Measurements from ENCODE around the gene SLC6A1.

SLC6A1 gene

GRCh38 chr3:10993729-10994065 is 1.1 kb downstream of the SLC6A1 start:
- no peak for DNase-seq (ENCODE audit: low read depth in 2 of 2)

GRCh38 chr3:10994306-10994705 is 1.8 kb downstream of the SLC6A1 start:
- DNase-seq (ENCODE audit: low read depth in 2 of 2) = no peak

GRCh38 chr3:10995871-10996270 is 3.3 kb downstream of the SLC6A1 start:
- DNase-seq (ENCODE audit: low read depth in 2 of 2) = no peak

GRCh38 chr3:10996345-10997013 is 3.9 kb downstream of the SLC6A1 start:
- no peak for DNase-seq (ENCODE audit: low read depth in 2 of 2)

GRCh38 chr3:10997196-10997595 is 4.6 kb downstream of the SLC6A1 start:
- no peak for DNase-seq (ENCODE audit: low read depth in 2 of 2)

- no peak for DNase-seq (ENCODE audit: low read depth in 2 of 2)
These were observed 6.0 kb downstream of the SLC6A1 start for GRCh38 chr3:10998542-10998941.

GRCh38 chr3:10999221-11000107 is 6.9 kb downstream of the SLC6A1 start:
- no peak for DNase-seq (ENCODE audit: low read depth in 2 of 2)

- DNase-seq (ENCODE audit: low read depth in 2 of 2) = no peak
These were observed 8.0 kb downstream of the SLC6A1 start for GRCh38 chr3:11000528-11000927.

GRCh38 chr3:11001020-11001657 is 8.6 kb downstream of the SLC6A1 start:
- no peak for DNase-seq (ENCODE audit: low read depth in 2 of 2)

GRCh38 chr3:11001658-11002021 is 9.1 kb downstream of the SLC6A1 start:
- DNase-seq (ENCODE audit: low read depth in 2 of 2) = no peak

- no peak for DNase-seq (ENCODE audit: low read depth in 2 of 2)
These were observed 9.8 kb downstream of the SLC6A1 start for GRCh38 chr3:11002371-11002807.

GRCh38 chr3:11004563-11004962 is 12.0 kb downstream of the SLC6A1 start:
- DNase-seq (ENCODE audit: low read depth in 2 of 2) = no peak

GRCh38 chr3:11005686-11006256 is 13.2 kb downstream of the SLC6A1 start:
- DNase-seq (ENCODE audit: low read depth in 2 of 2) = no peak

GRCh38 chr3:11006986-11007933 is 14.7 kb downstream of the SLC6A1 start:
- no peak for DNase-seq (ENCODE audit: low read depth in 2 of 2)

GRCh38 chr3:11009898-11010297 is 17.4 kb downstream of the SLC6A1 start:
- DNase-seq (ENCODE audit: low read depth in 2 of 2) = no peak

GRCh38 chr3:11010426-11011165 is 18.0 kb downstream of the SLC6A1 start:
- no peak for DNase-seq (ENCODE audit: low read depth in 2 of 2)

- no peak for DNase-seq (ENCODE audit: low read depth in 2 of 2)
These were observed 21.7 kb downstream of the SLC6A1 start for GRCh38 chr3:11014253-11014652.

- DNase-seq (ENCODE audit: low read depth in 2 of 2) = no peak
These were observed 22.2 kb downstream of the SLC6A1 start for GRCh38 chr3:11014752-11015151.

GRCh38 chr3:11015369-11015768 is 22.8 kb downstream of the SLC6A1 start:
- DNase-seq (ENCODE audit: low read depth in 2 of 2) = no peak

- no peak for DNase-seq (ENCODE audit: low read depth in 2 of 2)
These were observed 24.2 kb downstream of the SLC6A1 start for GRCh38 chr3:11016727-11017126.
